SH-SY5Y (cell line): ENCODE data around the gene TYMS.

Experiments used
- GATA2 ChIP-seq: IDR thresholded peaks from 2 replicates; pipeline ENCODE4 v1.6.1; 2011; ENCODE audit warnings: mild to moderate bottlenecking, low read depth, low read length
- GATA3 ChIP-seq: IDR thresholded peaks from 2 replicates; pipeline ENCODE4 v1.6.1; 2011; ENCODE audit warnings: low read depth, mild to moderate bottlenecking, low read length, moderate library complexity

Gene TYMS

DNA sequence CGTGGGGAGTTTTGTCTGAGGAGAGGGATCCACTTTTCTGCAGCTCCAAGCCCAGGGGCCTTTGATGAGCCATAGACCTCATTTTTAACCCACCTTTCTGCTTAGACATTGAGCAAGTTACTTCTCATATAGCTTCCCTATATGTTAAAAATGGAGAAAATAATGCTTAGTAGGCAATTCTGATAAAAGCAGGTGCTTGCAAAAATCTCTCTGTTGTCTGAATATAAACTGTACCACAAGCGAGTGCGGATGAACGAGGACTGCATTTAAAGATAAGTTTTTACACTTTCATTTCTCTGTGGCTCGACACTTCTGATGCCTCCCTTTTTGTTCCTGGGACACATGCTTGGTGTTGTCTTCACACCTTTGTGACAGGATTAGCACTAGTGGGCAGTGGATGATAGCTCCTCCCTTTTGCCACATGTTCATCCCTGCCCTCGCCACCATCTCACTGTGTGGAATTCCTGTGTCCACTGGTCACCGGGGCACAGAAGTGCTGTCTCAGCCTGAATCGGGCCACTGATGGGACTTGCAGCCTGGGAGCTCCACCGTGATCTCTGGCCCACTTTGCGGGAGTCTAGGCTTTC lies 1.6 kb downstream of the TYMS start:
- TF ChIP-seq GATA2 (no peak), GATA3 (no peak)

DNA sequence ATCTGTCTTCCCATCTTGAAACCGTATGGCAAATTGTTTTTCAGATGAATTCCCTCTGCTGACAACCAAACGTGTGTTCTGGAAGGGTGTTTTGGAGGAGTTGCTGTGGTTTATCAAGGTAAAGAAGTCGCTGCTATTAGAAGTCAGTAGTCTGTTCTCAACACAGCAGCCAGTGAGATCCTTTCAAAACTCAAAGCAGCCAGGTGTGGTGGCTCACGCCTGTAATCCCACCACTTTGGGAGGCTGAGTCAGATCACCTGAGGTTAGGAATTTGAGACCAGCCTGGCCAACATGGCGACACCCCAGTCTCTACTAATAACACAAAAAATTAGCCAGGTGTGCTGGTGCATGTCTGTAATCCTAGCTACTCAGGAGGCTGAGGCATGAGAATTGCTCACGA lies 2.1 kb downstream of the TYMS start:
- TF ChIP-seq GATA2 (no peak), GATA3 (no peak)

DNA sequence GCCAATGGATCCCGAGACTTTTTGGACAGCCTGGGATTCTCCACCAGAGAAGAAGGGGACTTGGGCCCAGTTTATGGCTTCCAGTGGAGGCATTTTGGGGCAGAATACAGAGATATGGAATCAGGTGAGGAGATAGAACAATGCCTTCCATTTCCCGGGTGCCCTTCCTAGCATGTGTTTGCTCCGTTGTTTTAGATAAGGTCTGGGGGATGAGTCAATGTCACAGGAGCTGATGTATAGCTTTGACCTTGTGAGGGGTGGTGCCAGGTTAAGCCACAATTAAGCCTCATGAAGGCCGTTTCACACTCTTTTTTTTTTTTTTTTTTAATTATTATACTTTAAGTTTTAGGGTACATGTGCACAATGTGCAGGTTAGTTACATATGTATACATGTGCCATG lies 4.7 kb downstream of the TYMS start:
- TF ChIP-seq GATA2 (no peak), GATA3 (no peak)

DNA sequence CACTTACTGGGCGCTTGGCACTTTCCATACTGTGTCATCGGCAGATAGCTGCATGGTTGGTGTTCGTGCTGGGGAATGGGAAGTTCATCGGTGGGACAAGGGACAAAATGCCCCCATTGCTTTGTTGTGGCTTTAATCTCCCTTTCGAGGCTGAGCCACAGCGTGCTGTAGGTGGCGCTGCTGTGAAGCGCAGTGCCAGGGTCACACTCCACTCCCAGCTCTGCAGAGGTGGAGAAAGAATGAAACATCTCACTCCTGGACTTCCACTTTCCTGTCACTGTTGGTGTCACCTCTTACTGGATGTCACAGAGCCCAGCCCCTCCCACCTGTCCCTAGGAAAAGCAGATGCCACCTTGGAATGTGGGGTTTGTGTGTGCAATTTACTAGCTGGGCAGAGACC lies 8.7 kb downstream of the TYMS start:
- TF ChIP-seq GATA2 (no peak), GATA3 (no peak)

DNA sequence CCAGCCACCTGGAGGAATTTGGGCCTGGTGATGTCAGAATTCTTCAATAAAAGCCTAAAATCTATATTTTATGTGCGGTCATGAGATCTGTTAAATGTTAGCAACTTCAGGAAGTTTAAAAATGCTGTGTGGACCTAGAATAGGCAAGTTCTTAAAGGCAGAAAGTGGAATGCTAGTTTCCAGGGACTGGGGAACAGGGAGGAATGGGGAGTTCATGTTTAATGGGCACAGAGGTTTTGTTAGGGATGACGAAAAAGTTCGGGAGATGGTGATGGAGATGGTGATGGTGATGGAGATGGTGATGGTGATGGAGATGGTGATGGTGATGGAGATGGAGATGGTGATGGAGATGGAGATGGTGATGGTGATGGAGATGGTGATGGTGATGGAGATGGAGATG lies 9.2 kb downstream of the TYMS start:
- TF ChIP-seq GATA2 (no peak), GATA3 (no peak)

DNA sequence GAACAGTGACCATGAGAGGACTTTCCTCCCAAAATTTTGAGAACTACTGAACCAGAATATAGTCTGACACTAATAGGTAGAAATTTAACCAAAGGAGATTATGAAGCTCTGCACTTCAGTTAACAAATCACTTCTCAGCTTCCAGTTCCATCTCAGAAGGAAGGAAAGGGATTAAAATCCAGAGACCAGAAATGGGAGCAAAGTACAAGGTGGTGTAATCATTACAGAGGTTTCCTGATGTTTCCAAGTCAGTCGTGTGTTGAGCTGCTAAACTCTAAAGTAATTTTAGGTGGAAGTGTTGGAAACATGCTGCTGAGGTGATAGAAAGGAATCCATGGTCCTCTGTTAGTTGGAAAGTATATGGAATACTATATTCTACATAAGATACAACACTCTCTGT lies 10.8 kb downstream of the TYMS start:
- TF ChIP-seq GATA2: no peak

DNA sequence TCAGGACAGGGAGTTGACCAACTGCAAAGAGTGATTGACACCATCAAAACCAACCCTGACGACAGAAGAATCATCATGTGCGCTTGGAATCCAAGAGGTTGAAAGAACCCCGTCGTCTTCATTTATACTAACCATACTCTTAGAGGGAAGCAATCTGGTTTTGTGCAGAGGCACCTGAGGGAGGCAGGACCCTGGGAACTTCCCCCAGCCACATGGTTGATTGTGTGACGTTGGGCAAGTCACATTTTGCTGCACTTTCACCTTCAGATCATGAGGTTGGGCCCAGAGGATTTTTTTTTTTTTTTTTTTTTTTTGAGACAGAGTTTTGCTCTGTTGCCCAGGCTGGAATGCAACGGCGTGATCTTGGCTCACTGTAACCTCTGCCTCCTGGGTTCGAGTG lies 11.6 kb downstream of the TYMS start:
- TF ChIP-seq GATA2: no peak
- no peak for TF ChIP-seq GATA3

DNA sequence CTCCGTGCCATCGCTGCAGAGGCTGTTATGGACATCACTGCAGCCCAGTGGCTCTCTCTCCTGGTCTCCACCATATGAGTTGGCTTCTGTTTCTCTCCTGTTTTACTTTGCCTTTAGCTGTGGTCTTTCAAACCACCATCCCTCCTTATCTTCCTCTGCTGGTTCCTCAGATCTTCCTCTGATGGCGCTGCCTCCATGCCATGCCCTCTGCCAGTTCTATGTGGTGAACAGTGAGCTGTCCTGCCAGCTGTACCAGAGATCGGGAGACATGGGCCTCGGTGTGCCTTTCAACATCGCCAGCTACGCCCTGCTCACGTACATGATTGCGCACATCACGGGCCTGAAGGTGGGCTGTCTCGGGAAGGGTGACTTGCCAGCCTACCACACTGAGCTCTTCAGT lies 13.1 kb downstream of the TYMS start:
- TF ChIP-seq GATA2: no peak
- no peak for TF ChIP-seq GATA3

DNA sequence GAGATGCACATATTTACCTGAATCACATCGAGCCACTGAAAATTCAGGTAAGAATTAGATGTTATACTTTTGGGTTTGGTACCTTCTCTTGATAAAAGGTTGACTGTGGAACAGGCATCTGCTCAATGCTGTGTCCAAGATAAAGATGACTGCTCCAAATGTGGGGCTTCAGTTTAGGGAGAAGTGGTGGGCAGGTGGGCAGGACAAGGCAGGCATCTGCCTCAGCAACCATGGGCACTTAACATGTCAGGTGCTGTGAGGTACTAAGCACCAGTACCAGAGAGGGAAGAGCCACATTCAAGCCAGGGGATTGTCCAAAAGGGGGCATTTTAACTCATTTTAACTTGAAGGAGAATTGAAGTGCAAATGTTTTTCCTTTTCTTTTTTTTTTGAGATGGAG lies 14.0 kb downstream of the TYMS start:
- TF ChIP-seq GATA3 (no peak), GATA2 (no peak)

DNA sequence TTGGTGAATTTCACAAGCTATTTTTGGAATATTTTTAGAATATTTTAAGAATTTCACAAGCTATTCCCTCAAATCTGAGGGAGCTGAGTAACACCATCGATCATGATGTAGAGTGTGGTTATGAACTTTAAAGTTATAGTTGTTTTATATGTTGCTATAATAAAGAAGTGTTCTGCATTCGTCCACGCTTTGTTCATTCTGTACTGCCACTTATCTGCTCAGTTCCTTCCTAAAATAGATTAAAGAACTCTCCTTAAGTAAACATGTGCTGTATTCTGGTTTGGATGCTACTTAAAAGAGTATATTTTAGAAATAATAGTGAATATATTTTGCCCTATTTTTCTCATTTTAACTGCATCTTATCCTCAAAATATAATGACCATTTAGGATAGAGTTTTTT lies 15.9 kb downstream of the TYMS start:
- TF ChIP-seq GATA3: no peak
- no peak for TF ChIP-seq GATA2

DNA sequence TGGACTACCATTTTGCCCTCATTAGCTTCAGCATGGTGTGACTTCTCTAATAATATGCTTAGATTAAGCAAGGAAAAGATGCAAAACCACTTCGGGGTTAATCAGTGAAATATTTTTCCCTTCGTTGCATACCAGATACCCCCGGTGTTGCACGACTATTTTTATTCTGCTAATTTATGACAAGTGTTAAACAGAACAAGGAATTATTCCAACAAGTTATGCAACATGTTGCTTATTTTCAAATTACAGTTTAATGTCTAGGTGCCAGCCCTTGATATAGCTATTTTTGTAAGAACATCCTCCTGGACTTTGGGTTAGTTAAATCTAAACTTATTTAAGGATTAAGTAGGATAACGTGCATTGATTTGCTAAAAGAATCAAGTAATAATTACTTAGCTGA lies 16.3 kb downstream of the TYMS start:
- TF ChIP-seq GATA3 (no peak), GATA2 (no peak)

DNA sequence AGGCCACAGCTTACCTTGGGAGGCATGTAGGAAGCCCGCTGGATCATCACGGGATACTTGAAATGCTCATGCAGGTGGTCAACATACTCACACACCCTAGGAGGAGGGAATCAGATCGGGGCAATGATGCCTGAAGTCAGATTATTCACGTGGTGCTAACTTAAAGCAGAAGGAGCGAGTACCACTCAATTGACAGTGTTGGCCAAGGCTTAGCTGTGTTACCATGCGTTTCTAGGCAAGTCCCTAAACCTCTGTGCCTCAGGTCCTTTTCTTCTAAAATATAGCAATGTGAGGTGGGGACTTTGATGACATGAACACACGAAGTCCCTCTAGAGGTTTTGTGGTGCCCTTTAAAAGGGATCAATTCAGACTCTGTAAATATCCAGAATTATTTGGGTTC lies 17.9 kb downstream of the TYMS start:
- TF ChIP-seq GATA3 (no peak), GATA2 (no peak)

DNA sequence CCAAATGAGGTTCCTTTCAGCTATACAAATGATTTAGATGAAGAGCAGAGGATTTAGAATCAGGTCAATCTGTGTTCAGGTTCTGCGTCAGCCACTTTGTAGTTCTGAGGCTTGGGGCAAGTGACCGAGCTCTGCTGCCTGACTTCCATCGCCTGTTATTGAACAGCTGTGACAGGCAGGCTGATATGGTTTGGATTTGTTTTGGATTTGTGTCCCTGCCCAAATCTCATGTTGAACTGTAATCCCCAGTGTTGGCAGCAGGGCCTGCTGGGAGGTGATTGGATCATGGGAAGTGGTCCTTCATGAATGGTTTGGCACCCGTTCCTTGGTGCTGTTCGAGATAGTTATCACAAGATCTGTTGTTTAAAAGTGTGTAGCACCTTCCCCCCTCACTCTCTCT lies 18.6 kb downstream of the TYMS start:
- no peak for TF ChIP-seq GATA2
- no peak for TF ChIP-seq GATA3

DNA sequence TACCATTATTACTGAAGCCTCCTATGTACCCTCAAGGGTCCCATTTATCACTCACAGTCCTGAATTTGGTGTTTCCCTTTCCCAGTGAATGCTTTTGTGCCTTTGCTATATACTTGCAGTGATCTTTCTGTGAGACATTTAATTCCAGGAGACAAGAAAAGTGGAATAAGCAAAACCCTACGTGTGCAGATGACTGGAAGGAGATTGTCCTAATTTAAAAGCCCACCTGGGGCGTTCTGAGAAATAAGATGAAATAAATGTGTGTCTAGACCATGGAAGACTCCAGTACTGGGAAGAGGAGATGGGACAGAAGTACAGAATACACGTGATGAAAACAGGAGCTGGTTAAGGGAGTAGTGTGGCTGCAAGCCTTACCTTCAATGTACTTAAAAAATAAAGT lies 19.3 kb downstream of the TYMS start:
- TF ChIP-seq GATA3 (no peak), GATA2 (no peak)

DNA sequence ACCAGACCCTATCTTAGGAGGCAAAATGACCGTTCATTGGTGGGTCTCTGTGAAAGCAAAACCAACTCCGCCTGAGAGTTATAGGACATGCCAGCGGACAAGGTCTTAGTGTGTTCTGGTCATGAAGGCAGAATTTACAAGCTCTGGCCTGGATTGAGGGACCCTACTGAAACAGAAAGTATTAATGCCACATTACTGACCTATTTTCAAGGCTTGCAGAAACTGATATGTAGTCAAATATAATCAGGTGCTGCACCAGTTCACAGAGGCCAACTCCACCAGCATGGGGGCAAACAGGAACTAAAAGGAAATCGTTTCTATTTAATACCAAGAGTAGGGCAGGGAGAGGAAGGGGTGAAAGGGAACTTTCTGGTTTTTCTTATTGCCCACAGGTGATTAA lies 19.7 kb downstream of the TYMS start:
- TF ChIP-seq GATA2: no peak

DNA sequence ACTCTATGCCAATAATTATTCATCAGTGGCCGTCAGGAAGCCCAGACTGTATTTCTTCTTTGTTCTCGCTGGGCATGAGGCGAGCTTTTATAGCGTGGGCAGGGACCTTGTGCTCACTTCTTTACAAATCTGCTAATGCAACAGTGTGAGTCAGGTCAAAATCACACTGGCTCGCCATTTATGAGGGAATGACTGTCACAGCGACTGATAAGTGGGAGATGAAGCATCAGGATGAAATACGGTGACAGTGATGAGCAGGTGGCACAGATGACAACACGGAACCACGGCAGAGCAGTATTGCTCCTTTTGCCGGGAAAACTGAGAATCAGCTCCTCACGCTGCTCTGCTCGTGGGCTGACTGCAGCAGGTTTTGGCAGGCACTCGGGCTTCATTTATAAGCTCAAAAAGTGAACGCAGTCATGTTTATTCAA lies 20.5 kb downstream of the TYMS start:
- no peak for TF ChIP-seq GATA3
- no peak for TF ChIP-seq GATA2

DNA sequence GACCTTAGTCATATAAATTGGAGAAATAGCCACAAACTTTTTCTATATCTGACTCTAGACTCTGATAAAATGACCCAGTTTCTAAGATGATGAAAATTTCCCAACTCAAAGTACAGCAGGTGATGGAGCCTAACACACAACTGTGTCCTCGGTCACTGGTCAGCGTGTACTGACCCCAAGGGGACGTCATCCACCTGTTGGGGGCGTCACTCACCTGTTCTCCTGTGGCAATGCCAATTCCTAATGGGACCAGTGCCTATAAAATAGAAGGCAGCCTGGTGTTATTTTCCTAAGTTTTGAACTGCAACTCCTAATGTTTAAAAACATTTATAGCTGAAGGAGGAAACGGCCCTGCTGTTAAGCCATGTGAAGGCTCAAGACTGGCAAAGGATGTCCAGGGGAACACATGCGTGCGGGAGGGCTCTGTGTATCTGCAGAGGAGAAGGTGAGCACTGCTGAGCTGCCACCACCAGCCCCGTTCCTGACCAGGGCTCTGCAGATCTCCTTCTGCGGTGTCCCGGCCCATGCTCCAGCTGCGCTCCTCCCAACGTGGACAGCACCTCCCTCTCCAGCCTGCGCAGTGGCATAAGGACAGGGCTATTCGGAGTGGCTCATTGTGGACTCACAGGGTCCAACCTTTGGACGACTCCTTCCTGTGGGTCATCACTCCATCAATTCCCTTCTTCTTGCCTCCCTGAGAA lies 21.2 kb downstream of the TYMS start:
- TF ChIP-seq GATA3: no peak
- TF ChIP-seq GATA2: no peak
